OCI-M2 (cell line): ENCODE measurements around the gene THSD4.

Experiments
- DNase-seq: peaks from one replicate; lab custom pipeline; 2025; ENCODE audit not compliant: unreplicated experiment; lab: John Stamatoyannopoulos, UW

THSD4 gene

DNA sequence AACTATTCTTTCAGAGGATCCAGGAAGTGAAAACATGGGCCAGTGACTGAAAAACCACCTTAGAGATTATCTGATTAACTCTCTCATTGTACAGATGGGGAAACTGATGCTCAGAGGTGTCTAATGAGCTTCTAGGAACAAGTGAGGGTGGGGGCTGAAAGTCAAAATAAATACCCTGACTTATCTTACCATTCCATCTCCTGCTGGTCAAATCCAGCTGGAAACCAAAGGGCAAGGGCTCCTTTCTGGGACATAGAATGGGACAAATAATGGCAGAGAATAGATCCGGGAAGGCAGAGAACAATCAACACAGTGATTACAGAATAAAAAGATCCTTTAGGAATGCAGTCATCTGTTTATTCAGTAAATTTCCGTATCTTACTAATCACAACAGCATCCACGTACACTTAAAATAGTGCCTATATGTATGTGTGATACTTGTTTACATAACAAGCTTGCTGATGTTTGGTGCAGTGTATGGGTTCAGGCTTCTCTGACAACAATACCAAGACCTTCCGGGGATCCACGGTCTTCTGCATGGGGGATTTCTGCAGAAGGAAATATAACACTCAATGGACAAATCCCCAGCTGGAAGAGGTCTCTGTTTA lies 173.2 kb downstream of the THSD4 start:
- no peak for DNase-seq

DNA sequence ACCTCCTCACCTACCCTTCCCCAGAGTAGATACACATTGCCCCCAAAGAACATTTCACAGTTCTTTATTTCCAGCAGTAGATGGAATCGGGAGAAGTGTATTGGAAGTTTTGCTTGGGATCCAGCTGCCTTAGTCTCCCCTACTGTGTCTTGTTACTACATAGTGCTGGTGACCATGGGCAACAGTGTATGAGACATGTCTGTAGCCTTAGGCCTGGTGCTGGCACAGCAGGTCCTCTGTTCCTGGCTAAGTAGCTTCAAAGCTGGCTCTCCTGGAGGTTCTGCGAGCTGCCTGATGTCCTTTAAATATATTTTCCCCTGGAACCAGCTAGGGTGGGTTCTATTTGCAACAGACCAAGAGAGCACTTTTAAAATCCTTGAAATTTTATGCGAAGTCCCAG lies 174.7 kb downstream of the THSD4 start:
- DNase-seq, result no peak

DNA sequence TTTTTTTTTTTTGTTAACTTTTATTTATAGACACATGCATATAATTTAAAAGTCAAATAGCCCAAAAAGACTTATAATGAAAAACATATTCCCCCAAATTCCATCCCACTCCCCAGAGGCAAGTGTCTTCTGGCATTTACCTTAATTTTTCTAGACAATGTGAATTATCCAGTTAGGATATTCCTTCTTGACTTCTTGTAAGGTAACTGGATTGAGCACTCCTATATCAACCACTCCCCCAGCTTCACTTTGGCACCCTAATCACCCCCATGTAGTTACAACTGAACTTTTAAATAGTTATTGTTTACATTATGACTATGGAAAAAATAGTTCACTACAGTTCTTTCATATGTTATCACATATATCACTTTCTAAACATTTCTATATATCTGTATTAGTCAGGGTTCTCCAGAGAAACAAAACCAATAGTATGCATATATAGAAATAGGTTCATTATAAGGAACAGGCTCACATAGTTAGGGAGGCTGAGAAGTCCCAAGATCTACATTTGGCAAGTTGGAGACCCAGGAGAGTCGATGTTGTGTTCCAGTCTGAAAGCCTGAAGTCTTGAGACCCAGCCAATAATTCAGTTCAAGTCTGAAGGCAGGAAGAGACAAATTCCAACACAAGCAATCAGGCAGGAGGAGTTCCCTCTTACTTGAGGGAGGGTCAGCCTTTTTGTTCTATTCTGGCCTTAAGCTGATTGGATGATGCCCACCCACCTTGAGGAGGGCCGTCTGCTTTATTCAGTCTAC lies 175.8 kb downstream of the THSD4 start:
- no peak for DNase-seq

DNA sequence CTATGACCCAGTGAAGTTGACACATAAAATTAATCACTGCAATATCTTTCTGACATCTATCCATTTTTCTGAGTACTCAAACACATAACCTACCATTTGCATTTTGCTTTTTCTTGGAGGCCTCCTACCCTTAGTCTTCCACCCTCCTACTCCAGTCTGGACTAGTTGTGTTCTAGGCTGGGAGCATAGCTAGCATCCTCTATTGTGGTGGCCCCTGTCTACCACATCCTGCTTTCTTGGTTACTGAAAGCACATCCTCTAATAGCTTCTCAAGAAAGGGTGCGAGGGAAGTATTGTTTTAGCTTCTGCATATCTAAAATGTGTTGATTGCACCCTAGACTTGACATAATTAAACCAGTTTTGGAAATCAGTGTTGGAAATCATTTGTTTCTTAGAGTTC lies 176.5 kb downstream of the THSD4 start:
- DNase-seq, result no peak

DNA sequence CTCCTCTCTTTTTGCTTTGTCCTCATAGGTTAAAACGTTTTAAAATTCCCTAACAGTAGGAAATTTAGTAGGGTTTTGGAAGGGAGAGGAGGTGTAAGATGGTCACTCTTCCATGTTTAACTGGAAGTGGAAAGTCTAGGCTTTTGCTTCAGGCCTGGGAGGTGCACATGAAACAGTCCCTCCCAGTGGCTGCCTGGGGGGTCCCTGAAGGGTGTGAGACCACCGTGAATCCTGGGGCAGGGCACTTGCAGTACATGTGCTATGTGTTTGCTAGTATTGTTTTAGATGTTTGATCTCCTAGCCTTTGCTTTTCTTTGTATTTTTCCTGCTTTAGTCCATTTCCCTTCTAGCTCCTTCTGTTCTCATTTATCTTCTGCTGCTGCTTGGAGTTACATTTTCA lies 178.5 kb downstream of the THSD4 start:
- DNase-seq, result no peak

DNA sequence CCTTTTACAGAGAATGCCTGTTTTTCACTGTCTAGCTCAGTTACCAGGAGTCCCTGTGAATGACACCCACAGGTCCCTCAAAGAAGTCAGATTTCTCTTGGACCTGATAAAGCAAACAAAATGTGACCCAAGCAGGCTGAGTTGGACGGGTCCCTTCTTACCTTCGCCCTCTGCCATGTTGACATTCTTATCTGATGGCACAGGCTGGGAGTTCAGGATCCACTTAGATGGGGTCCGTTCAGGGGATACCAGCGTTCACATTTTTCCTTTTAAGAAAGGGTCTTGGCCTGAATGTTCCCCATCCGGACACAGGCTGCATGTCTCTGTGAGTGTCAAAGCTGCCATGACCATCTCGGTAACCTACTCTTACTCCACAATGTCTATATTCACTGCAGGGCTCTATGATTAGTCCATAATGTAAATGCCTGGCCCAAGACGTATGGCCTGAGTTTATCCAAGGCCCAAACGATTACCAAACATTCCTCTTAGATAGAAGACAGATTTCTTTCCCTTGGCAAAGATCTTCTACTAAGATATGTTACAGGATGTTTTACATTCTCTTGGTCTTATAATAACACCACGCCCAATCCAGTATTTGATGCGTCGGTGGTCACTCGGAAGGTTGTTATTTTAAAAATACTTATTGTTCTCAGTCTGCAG lies 179.1 kb downstream of the THSD4 start:
- no peak for DNase-seq

DNA sequence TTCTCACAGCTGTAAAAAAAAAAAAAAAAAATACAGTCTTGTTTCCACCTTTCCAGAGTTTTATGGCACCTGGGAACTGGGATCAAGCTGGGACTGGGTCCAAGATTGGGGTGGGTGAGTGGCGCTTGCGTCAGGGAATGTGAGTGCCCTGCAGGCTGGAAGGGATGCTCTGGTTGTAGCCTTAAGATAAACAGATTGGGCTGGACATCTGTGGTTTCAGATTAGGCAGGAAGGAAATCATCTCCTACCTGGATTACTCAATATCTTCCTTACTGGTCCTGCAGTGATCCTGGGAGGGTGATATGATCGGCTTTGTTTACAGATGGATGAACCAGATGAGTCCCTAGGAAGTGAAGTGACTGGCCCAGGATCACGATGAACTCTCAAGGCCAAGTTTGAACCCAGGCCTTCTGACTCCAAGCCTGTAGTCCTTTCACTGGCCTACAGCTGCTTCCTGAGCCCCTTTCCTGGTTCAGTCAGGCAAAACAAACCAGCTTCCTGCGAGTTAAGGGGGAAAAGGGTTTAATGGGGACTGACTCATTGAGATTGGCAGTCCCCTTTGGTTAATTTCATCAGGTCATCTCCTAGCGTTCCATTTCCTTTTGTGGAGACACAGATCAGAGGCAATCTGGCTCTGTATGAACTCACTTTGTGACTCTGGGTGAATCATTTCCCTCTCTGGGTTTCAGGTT lies 179.8 kb downstream of the THSD4 start:
- DNase-seq, result no peak

DNA sequence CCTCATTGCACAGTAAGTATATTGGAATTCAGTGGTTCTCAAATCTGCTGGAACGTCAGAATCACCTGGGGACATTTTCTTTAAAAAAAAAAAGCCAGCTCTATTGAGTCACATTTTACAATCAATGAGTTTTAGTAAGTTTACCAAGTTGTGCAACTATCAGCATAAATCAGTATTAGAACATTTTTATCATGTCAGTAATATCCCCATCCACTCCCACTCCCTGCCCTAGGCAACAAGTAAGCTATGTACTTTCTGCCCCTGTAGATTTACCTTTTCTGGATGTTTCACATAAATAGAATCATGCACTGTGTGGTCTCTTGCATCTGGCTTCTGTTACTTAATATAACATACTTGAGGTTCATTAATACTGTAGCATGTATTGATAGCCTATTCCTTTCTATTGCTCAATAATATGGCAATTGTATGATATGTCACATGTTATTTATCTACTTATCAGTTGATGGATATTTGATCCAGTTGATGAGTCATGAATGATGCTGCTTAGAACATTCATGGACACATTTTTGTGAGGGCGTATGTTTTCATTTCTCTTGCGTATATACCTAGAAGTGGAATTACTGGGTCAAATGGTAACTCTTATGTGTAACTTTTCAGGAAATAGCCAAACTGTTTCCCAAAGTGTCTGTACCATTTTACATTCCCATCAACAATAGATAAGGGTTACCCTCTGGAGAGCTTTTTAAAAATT lies 180.5 kb downstream of the THSD4 start:
- DNase-seq, result no peak

DNA sequence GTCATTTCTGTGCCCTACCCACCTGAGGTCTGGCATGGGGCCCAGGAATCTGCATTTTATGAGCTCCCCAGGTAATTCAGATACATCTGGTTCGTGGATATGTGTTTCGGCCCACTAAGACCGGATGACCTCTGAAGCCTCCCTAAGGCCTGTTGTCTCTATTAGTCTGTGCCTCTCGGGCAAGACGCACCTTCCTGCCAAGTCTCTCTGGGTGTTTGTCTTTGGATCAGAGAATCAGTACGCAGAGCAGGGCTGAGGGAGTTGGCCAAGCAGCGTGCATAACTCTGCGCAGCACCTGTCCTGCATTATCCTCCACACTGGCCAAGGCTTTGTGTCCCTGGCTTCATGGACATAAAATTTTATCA lies 181.0 kb downstream of the THSD4 start:
- DNase-seq, result no peak

DNA sequence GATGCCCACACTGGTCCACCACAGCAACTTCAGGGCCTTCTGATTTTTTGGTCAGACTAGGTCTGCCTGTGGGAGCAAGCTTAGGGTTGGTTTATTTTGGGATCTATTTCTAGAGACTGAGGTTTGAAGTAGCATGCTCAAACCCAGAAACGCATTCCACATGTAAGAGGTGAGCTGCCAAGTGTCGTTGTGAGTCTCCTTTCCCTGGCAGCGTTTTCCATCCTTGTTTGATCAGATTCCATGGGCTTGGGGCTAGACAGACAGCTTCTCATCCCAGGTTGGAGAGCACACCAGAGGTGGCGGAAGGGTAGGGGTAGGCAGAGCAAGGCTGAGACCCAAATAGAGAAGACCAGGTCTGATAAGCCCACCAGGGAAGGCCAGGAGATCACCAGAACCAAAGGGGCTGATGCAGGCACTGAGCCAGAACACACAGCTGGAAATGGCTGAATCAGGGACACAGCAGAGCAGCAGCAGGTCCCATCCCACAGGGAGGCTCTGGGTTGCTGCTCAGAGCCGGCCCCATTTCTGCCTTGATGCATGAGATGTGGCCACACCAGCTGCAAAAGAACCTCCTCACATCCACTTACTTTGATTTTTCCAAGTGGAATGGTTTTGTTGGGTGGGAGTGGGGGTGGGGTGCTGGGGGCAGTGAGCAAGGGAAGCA lies 186.8 kb downstream of the THSD4 start:
- DNase-seq, result no peak

DNA sequence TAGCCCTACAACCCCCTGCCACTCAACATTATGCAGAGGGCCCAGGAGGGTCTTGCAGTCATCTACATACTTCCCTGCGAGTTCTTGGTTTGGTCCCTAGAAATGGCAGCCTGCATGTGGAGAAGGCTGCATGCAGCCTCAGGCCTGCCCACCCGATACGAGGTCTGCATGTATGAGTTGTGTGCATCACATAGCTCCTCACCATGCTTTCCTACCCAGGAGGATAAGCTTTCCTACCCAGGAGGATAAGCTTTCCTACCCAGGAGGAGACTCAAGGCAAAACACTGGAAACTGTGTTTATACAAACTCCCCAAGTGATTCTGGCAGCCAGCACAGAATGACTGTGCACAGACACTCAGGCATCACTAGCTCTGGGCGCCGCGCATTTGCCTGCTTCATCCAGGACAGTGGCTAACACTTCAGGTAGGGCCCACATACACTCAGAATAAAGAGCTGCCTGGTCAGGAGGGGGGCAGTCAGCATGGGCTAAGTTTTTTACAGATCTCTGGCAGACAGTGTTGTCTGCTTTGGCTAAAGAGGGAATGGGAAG lies 187.7 kb downstream of the THSD4 start:
- DNase-seq, result no peak

DNA sequence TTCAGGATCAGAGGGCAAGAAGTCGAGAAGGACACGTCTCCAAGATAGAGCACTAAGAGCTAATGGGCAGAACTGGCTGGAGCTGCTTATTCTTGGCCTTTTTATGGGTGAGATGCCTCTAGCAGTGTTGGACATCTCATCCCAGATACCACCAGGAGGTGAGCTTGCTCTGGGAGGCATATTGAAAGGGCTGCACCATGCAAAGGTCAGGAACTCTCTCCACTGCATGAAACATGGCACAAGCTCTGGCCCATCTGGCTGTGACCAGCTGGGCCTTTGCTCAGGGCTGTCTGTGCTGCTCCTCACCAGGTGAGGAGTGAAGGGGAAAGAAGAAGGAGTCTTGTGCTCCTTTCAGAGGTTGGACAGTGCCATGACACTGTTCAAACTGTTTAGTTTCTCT lies 188.7 kb downstream of the THSD4 start:
- no peak for DNase-seq

DNA sequence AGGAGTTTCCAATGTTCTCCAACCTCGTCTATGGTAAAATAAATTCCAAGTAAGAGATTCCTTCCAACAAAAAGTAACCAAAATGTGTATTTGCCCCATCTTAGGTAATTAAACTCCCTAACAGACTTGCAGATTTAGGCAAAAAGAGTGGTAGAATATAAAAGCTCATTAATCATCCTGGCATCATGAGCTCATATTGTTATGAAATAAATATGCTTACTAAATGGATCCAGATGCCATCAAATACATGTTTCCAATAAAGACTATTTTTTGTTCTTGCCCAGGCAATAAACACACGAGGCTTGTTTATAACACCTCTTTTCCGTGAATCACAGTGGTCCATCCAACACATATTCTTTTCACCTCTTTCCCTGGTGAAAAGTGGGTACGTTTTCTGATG lies 189.4 kb downstream of the THSD4 start:
- no peak for DNase-seq

DNA sequence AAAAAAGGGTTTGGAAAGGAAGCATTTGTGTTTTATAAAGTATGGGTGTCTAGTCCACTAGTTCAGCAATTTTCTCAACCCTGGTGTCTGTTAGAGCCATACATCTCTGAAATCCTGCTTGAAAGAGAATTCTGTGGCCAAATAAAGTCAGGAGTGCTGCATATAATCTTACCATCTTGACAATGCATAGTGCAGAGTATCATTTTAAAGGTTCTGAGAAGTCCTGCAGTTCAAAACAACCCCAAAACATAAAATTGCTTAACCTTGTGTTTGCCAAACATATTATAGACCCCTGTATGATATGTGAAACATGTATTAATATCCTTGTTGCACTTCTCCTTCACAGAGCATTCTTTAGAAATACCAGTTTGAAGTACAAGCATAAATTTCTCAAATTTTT lies 191.3 kb downstream of the THSD4 start:
- no peak for DNase-seq

DNA sequence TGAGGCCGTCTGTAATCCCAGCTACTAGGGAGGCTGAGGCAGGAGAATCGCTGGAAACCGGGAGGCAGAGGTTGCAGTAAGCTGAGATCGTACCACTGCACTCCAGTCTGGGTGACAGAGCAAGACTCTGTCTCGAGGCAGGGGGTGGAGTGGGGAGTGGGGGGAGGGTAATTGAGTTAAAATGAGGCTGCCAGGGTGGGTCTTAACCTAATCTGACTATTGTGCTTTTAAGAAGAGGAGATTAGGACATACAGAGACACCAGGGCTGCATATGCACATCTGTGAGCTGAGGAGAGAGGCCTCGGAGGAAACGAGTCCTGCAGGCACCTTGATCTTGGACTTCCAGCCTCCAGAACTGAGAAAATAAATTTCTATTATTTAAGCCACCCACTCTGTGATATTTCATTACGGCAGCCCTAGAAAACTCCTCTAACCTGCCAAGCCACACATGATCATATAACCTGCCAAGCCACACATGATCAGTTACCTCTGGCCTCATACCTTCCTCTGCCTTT lies 197.0 kb downstream of the THSD4 start:
- no peak for DNase-seq

DNA sequence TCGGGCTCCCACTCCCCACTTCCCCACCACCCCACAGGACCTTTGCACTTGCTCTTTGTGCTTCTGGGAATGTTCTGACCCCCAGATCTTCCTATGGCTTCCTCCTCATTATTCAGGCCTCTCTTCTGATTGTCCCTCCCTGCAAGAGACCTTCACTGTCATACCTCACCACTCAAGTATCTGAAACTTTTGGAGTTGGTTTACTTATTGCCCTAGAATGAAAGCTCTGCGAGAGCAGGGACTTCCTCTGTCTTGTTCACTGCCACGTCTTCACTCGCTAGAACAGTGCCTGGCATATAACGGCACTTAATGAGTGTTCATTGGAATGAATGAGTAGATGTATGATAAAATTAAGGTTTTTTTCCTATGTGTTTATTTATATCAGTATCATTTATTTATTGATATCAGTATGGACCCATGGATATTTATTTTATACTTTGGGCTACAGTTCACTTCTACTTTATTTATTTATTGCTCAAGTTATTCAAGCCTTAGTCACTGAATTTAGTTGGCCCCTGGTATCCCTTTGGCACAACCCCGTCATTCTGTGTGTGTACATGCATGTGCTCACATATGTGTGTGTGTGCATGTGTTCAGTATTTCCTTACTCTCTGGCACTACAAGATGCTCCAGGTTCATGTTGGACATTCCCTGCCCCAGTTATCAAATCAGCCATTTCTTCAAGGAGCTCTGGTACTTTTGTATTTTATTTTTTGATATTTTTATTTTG lies 197.6 kb downstream of the THSD4 start:
- DNase-seq, result no peak

DNA sequence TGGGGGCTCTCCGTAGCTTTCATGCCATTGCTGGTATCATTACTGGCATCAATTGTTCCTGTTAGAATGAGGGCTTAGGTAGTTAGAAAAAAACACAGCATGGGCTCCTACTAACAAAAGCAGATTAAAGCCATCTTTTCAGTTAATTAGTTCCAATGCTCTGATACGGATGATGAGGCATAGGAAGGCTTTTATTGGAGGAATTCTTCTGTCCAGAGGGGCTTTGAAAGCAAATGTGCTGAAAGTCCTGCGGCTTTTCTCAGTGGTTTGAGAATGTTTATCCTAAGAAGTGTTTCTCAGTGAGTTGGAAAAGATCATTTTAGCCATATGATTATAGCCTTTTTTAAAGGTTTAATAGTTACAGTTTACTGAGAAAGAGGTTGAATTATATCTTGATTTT lies 198.5 kb downstream of the THSD4 start:
- no peak for DNase-seq

DNA sequence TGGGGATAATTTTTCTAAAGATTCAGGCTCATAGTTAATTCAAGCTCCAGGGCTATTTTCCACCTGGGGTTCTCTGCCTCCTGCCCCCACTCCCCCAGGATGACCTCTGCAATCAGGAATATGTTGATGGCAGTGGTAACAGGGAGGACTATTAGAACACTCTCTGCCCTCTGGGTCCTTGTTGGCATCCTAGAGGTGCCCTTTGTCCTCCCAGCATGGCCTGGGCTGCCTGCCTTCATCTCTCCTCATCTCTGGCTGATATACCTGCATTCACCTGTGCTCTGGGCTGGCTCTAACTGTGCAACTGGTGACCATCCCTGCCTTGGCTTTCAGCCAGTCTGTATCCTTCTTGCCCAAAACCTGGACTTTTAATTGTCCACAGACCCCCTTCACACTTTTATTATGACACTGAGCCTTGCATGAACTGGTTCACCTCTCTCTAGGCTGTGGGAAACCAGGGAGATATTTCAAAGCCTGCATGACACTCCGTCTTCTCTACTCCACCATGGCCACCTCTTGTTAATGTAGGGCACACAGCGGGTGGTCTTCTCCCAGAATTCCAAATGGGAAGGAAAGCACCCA lies 199.8 kb downstream of the THSD4 start:
- no peak for DNase-seq

DNA sequence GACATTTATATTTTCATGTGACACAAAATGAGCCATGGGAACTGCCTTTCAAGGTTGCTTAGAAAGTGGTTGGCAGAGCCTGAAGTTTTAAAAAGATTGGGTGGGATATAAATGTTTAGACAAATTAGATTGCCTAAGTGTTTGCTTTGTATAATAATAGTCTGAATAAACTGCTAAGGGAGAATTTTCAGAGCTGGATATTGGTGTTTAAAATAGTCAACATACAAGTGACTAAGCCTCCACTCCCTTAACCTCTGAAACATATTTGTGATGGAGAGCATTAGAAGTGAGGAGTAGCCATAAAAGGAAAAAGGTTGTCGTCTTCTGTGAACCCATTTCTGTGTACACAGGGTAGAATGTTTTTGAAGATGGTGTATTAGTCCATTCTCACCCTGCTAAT lies 201.6 kb downstream of the THSD4 start:
- no peak for DNase-seq
